Head of caudate nucleus (tissue), 42 donors: ENCODE measurements around the gene ERBB4.

Experiments used
- DNase-seq, 42 donors: peaks; one replicate each; pipeline versions ENCODE4 v3.0.0 to v3.0.0-alpha.2; 2020 to 2021; ENCODE audit warnings: mixed read lengths in 7 of 42
- intact Hi-C: fragments of 100-400 bp; cut with DNase I; formaldehyde crosslinking; loops from one replicate; pipeline ENCODE4 v1.15.0; 2022

The ERBB4 gene

GRCh38 chr2:211514049-211514448, 1024.6 kb downstream of the ERBB4 start:
- intact Hi-C loops, result no loop called here
- DNase-seq, result no peak

- DNase-seq, result no peak
- intact Hi-C loops, result no loop called here
These were observed 1025.2 kb downstream of the ERBB4 start for GRCh38 chr2:211513446-211513845.

- DNase-seq, result no peak
- intact Hi-C loops, result no loop called here
These were observed 1025.8 kb downstream of the ERBB4 start for GRCh38 chr2:211512806-211513205.

- no peak for DNase-seq
- intact Hi-C loops, result no loop called here
These were observed 1034.7 kb downstream of the ERBB4 start for GRCh38 chr2:211503856-211504255.

- DNase-seq, result no peak
- intact Hi-C loops, result no loop called here
These were observed 1035.4 kb downstream of the ERBB4 start for GRCh38 chr2:211503198-211503597.

GRCh38 chr2:211498551-211499205, 1039.9 kb downstream of the ERBB4 start:
- no peak for DNase-seq

GRCh38 chr2:211495339-211495738, 1043.3 kb downstream of the ERBB4 start:
- DNase-seq, result no peak
- intact Hi-C loops, result no loop called here

More at GRCh38 chr2:211498551-211499205, 1039.9 kb downstream of the ERBB4 start:
- intact Hi-C loops, result no loop called here

- intact Hi-C loops, result no loop called here
These were observed 1044.1 kb downstream of the ERBB4 start for GRCh38 chr2:211494536-211494935.

GRCh38 chr2:211494085-211494484, 1044.5 kb downstream of the ERBB4 start:
- DNase-seq, result peak in 1 of 42 donors; percentile 3
- intact Hi-C loops, result no loop called here

More at GRCh38 chr2:211494536-211494935, 1044.1 kb downstream of the ERBB4 start:
- no peak for DNase-seq

GRCh38 chr2:211487733-211488132, 1050.9 kb downstream of the ERBB4 start:
- DNase-seq, result peak in 1 of 42 donors; percentile 17
- intact Hi-C loops, result no loop called here

GRCh38 chr2:211479536-211480150, 1059.0 kb downstream of the ERBB4 start:
- DNase-seq, result no peak
- intact Hi-C loops, result no loop called here

- DNase-seq, result no peak
- intact Hi-C loops, result no loop called here
These were observed 1060.9 kb downstream of the ERBB4 start for GRCh38 chr2:211477537-211478275.

GRCh38 chr2:211473116-211473515, 1065.5 kb downstream of the ERBB4 start:
- no peak for DNase-seq
- intact Hi-C loops, result no loop called here

- intact Hi-C loops, result no loop called here
- no peak for DNase-seq
These were observed 1068.9 kb downstream of the ERBB4 start for GRCh38 chr2:211469664-211470059.

GRCh38 chr2:211468877-211469663, 1069.5 kb downstream of the ERBB4 start:
- intact Hi-C loops, result no loop called here
- DNase-seq, result peak in 3 of 42 donors; percentile 2 to 12 (median 3)

GRCh38 chr2:211468217-211468616, 1070.4 kb downstream of the ERBB4 start:
- no peak for DNase-seq
- intact Hi-C loops, result no loop called here

GRCh38 chr2:211463397-211463796, 1075.2 kb downstream of the ERBB4 start:
- intact Hi-C loops, result no loop called here
- DNase-seq, result no peak

GRCh38 chr2:211458974-211459373, 1079.6 kb downstream of the ERBB4 start:
- intact Hi-C loops, result no loop called here
- no peak for DNase-seq

GRCh38 chr2:211457325-211457724, 1081.3 kb downstream of the ERBB4 start:
- intact Hi-C loops, result no loop called here
- DNase-seq, result no peak
